NCI-H2196 treated with DMSO at 0.1 percent for 48 hours (cell line): ENCODE measurements around the gene PRPSAP1.

Source experiments
- DNase-seq: peaks from one replicate; lab custom pipeline; 2025; ENCODE audit not compliant: unreplicated experiment; lab: John Stamatoyannopoulos, UW

The PRPSAP1 gene

GRCh38 chr17:76383546-76384221, 30.0 kb upstream of the PRPSAP1 start:
- DNase-seq: no peak

DNA sequence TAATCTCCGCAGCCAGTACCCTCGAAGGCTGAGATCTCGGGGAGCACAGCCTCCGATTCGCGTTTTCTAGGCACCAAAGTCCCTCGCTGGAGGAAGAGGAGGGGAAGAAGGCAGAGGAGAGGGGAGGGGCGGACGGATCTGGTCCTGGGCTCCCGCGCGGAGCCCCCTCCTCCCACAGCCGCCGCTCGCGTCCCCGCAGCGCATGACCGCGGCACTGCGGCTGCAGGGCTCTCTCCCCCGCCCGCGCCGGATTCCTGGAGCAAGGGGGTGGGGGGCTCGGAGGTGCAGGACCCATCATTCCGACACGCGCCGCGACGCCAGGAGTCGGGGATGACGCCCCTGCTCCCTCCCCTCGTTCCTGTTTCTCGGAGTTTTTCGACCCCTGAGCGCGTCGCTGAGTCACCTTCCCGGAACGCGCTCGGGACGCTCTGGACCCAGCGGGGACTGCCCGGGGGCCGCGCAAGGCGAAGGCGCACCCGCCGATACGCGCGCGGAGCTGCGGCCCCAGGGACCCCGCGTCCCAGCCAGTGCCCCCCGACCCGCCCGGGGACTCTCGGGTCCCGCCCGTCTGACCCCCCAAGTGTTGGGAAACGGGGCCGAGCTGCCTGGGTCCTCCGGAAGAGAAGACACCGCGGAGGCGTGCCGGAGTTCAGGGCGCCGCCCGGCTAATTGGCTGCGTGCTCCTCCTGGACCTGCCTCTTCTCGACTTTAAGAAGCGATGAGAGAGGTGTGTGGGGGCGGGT, 29.3 kb upstream of the PRPSAP1 start:
- DNase-seq: no peak

GRCh38 chr17:76382351-76382802, 28.7 kb upstream of the PRPSAP1 start:
- DNase-seq: no peak

DNA sequence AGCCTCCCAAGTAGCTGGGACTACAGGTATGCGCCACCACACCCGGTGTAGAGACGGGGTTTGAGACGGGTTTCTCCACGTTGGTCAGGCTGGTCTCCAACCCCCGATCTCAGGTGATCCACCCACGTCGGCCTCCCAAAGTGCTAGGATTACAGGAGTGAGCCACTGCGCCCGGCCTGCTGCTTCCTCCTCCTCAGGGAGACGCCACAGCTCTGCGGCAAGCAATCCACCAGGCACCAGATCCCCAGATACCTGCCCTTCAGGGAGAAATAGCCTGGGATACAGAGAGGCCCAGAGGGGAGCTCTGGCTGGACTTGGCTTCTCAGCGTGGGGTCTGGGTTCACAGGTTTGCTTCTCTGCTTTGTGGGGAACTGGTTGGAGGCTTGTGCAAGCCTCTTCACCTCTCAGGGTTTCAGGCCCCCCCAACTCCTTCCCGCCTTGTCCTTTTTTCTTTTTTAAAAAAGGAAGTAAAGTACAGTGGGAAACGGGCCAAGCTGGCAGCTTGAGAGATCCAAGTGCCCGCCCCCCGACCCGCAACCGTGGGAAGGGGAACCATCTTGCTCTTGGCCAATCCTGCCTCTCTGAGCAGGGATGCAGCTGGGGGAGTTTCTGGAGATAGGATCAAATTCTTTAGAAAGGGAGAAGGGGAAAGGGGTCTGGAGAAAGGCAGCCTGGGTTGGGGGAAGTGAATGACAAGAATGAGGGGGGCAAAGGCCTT, 28.1 kb upstream of the PRPSAP1 start:
- no peak for DNase-seq

DNA sequence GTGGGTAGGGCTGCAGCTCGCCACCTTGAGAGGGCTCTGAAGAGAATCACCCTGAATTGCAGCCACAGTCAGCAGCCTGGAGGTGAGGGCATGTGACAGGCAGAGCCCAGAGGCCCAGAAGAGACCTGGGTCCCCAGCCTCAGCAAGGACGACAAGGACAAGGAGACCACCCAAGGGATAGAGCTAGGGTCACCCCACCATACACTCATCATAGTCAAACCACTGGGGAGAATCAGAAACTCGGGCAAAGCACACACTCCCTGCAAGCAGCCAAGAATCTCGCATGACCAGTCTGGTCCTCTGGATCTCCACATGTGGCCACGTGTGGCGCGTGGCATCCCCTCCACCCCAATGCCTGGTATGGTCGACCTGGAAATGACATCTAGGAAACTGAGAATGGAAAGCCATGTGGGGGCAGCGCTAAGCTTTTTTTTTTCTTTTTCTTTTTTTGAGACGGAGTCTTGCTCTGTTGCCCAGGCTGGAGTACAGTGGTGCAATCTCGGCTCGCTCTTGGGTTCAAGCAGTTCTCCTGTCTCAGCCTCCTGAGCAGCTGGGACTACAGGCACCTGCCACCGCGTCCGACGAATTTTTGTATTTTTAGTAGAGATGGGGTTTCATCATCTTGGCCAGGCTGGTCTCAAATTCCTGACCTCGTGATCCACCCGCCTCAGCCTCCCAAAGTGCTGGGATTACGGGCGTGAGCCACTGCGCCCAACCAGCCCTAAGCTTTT, 26.1 kb upstream of the PRPSAP1 start:
- no peak for DNase-seq

DNA sequence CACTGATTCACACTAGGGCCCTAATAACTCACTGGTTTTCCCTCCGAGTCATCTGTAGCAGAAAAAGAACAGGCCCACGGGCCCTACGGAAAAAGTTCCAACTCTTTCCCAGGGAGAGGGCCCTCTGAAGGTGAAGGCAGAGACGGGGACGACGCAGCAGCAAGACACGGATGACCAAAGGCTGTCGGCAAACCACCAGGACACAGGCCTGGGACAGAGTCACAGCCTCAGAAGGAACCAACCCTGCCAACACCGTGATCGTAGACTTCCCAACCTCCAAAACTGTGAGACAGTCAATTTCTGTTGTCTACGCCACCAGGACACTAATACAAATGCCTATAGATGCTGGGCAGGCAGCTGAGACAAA, 25.5 kb upstream of the PRPSAP1 start:
- no peak for DNase-seq

DNA sequence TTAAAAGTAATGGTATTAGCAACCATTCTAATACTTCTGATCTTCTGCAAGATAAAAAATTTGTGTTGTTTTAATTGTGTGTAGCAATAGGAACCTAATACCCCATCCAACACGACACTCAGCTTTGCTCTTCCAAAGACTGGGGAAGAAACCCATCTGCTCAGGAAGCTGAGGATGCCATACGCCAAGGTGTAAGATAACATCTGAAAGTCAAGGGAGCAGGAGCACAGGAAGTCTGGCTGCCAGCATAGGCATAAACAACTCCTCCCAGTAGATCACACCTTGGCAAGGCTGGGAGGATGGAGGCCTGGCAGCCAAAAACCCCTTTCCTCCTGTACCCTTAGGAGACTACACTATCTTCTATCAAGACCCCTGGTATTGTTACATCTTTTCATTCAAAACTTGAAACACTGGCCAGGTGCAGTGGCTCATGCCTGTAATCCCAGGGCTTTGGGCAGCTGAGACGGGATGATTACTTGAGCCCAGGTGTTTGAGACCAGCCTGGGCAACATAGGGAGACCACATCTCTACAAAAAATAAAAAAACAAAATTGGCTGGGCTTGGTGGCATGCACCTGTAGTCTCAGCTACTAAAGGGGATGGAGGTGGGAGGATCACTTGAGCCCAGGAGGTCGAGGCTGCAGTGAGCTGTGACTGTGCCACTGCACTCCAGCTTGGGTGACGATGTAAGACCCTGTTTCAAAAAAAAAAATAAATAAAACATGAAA, 25.0 kb upstream of the PRPSAP1 start:
- DNase-seq: no peak

DNA sequence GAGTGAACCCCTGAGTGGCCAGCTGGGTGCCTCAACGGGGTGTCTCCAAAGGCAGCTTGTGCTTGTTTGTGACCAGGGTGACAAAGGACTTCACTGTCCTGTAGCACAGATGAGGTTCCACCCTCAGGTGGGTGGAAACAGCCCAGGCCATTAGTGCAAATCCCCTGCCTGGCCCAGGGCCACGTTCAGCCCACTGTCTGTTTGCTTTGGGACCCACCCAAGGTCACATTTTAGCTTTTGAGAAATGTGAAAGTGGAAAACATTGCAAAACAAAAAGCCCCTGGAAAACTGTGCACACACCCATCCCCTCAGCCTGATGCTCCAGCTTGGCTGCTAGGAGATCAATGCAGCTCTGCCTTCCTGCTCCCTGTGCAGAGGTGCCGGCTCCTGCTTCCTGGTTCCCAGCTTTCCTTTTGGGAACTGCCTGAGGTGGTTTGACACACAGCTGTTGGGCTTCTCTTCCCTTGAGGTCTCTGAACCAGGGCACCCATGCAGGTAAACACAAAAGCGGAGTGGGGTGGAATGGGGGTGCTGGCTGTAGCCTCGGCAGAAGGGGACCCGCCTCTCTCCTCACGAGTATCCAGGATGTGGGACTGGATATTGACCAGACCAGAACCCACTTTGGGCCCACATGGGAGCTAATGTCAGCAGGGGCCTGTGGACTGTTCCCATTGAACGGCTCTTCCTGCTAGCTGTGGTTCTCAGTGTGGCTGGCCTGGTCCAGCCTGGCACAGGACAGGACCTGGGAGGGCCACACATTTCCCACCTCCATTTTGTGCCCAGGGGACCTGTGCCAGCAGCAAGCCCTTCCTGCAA, 22.8 kb upstream of the PRPSAP1 start:
- DNase-seq: no peak

GRCh38 chr17:76371656-76372628, 18.2 kb upstream of the PRPSAP1 start:
- DNase-seq: no peak

- DNase-seq: no peak
Measured at GRCh38 chr17:76370261-76370993, 16.7 kb upstream of the PRPSAP1 start.

DNA sequence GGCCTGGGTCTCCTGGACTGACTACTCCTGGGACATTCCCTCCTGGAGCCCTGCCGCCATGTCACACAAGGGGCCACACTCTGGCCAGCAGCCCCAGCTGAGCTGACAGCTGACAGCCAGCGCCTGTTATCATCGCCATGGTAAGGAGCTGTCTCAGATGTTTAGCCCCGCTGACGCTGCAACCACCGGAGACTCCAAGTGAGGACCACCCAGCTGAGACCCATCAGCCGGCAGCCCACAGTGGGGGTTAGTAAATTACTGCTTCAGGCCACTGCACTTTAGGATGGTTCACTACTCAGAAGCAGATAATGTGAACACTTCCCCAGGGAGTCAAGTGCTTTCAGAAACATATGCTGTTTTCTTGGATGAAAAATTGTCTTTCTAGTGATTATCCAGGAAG, 16.1 kb upstream of the PRPSAP1 start:
- no peak for DNase-seq

GRCh38 chr17:76369379-76369778, 15.7 kb upstream of the PRPSAP1 start:
- DNase-seq: no peak

GRCh38 chr17:76368545-76368944, 14.8 kb upstream of the PRPSAP1 start:
- no peak for DNase-seq

- no peak for DNase-seq
Measured at GRCh38 chr17:76367642-76368041, 13.9 kb upstream of the PRPSAP1 start.

- no peak for DNase-seq
Measured at GRCh38 chr17:76366247-76366646, 12.5 kb upstream of the PRPSAP1 start.

GRCh38 chr17:76365256-76365903, 11.7 kb upstream of the PRPSAP1 start:
- DNase-seq: no peak

- no peak for DNase-seq
Measured at GRCh38 chr17:76363107-76363842, 9.6 kb upstream of the PRPSAP1 start.
